ENCODE data around the gene BCL2L1.

- TF ChIP-seq CTCF (IDR thresholded peaks at IDR 0.05): no peak
- no peak for TF ChIP-seq POLR2A (IDR thresholded peaks at IDR 0.05)
These were observed 28.5 kb upstream of the BCL2L1 start for GRCh38 chr20:31751126-31751525.

Data from upper lobe of left lung (tissue), 4 donors.